Neural progenitor cell (in vitro differentiated cells): ENCODE measurements around the gene CPXM2. TPM values are rescaled to one million over a fixed set of nuclear protein-coding genes. Genes with fewer than 3 reads are reported as not detected.

Experiments used
- DNase-seq: peaks from one replicate; pipeline ENCODE4 v3.0.0-alpha.2; 2016; ENCODE audit warnings: low spot score
- H2AFZ ChIP-seq: fragments of 200-600 bp; sonication (generic); replicated peaks from 2 replicates; pipeline ENCODE4 v1.6.1; 2016; ENCODE audit warnings: antibody characterized with exemption
- H3F3A ChIP-seq: fragments of 200-600 bp; sonication (generic); 2 replicates; pipeline ENCODE4 v1.6.1; 2016; ENCODE audit warnings: antibody characterized with exemption, low read depth
- H3K27ac ChIP-seq: fragments of 200-600 bp; sonication (generic); 2 replicates; pipeline ENCODE4 v1.5.1; 2016; ENCODE audit warnings: mild to moderate bottlenecking
- H3K27me3 ChIP-seq: fragments of 200-600 bp; sonication (generic); 2 replicates; pipeline ENCODE4 v1.6.1; 2016; ENCODE audit warnings: mild to moderate bottlenecking, moderate library complexity
- H3K36me3 ChIP-seq: fragments of 200-600 bp; sonication (generic); 2 replicates; pipeline ENCODE4 v1.5.1; 2016
- H3K4me1 ChIP-seq: fragments of 200-600 bp; sonication (generic); 2 replicates; pipeline ENCODE4 v1.6.1; 2016; ENCODE audit warnings: mixed run types
- H3K4me2 ChIP-seq: fragments of 200-600 bp; sonication (generic); 2 replicates; pipeline ENCODE4 v1.6.1; 2016
- H3K4me3 ChIP-seq: fragments of 200-600 bp; sonication (generic); 2 replicates; pipeline ENCODE4 v1.5.1; 2016
- H3K79me2 ChIP-seq: fragments of 200-600 bp; sonication (generic); 2 replicates; pipeline ENCODE4 v1.6.1; 2016; ENCODE audit warnings: low read depth
- H3K9ac ChIP-seq: fragments of 200-600 bp; sonication (generic); 2 replicates; pipeline ENCODE4 v1.6.1; 2016
- H3K9me3 ChIP-seq: fragments of 200-600 bp; sonication (generic); 2 replicates; pipeline ENCODE4 v1.5.1; 2016; ENCODE audit warnings: low read depth
- H4K20me1 ChIP-seq: fragments of 200-600 bp; sonication (generic); 2 replicates; pipeline ENCODE4 v1.6.1; 2016; ENCODE audit warnings: low read depth
- H3K27ac Mint-ChIP-seq: 3 replicates; pipeline ENCODE4 v1.8.0; 2021; ENCODE audit warnings: mixed read lengths
- H3K27me3 Mint-ChIP-seq: 2 replicates; pipeline ENCODE4 v1.8.0; 2022; ENCODE audit warnings: low read depth, mild to moderate bottlenecking, inconsistent platforms, moderate library complexity, mixed read lengths; ENCODE audit not compliant: insufficient read depth
- H3K36me3 Mint-ChIP-seq: 3 replicates; pipeline ENCODE4 v1.8.0; 2021; ENCODE audit warnings: mixed read lengths
- H3K4me1 Mint-ChIP-seq: 3 replicates; pipeline ENCODE4 v1.8.0; 2021; ENCODE audit warnings: mixed read lengths
- H3K4me3 Mint-ChIP-seq: 3 replicates; pipeline ENCODE4 v1.8.0; 2021; ENCODE audit warnings: mild to moderate bottlenecking, moderate library complexity, mixed read lengths
- H3K9me3 Mint-ChIP-seq: 3 replicates; pipeline ENCODE4 v1.8.0; 2020; ENCODE audit warnings: mixed read lengths
- CTCF ChIP-seq: fragments of 200-600 bp; sonication (generic); IDR thresholded peaks from 2 replicates; pipeline ENCODE4 v1.5.1; 2017; ENCODE audit warnings: antibody characterized with exemption, mild to moderate bottlenecking
- EZH2 ChIP-seq: fragments of 200-600 bp; sonication (generic); IDR thresholded peaks from 2 replicates; pipeline ENCODE4 v1.6.1; 2017; ENCODE audit warnings: antibody characterized with exemption, mild to moderate bottlenecking, moderate library complexity
- EZH2phosphoT487 ChIP-seq: fragments of 200-600 bp; sonication (generic); IDR thresholded peaks from 2 replicates; pipeline ENCODE4 v1.6.1; 2017; ENCODE audit warnings: antibody characterized with exemption
- total RNA-seq: library from RNA; depleted of rRNA; stranded (reverse); fragments of >200 nt; gene quantifications from 2 replicates; pipeline ENCODE4 v1.2.3, GENCODE V29; 2015; ENCODE audit warnings: low replicate concordance

The CPXM2 gene
- total RNA-seq, 1 donor from 2014 or later: not detected

GRCh38 chr10:123908379-123908778 lies 16.8 kb upstream of the CPXM2 start:
- no peak for DNase-seq
- H3K4me3 ChIP-seq: no peak overlapping the region
- H2AFZ ChIP-seq: no peak overlapping the region
- H3F3A ChIP-seq: peaks cover 3% of the 10 kb centered on the region
- no peaks in the 10 kb centered on the region for H3K79me2 ChIP-seq
- peaks cover 19% of the 10 kb centered on the region for H3K4me1 ChIP-seq
- no peak overlapping the region for H3K27ac ChIP-seq
- no peaks in the 10 kb centered on the region for H3K9me3 Mint-ChIP-seq
- H3K27ac Mint-ChIP-seq: no peak overlapping the region
- peaks cover 21% of the 10 kb centered on the region for H3K27me3 Mint-ChIP-seq
- TF ChIP-seq CTCF: no peak
- no peak for TF ChIP-seq EZH2
- TF ChIP-seq EZH2phosphoT487: no peak
- H3K36me3 ChIP-seq: no peaks in the 10 kb centered on the region
- H3K36me3 Mint-ChIP-seq: no peaks in the 10 kb centered on the region
- no peak overlapping the region for H3K9ac ChIP-seq
- H3K4me2 ChIP-seq: no peak overlapping the region
- no peak overlapping the region for H3K4me3 Mint-ChIP-seq
- H3K4me1 Mint-ChIP-seq: peaks cover 14% of the 10 kb centered on the region
- H4K20me1 ChIP-seq: no peaks in the 10 kb centered on the region
- H3K9me3 ChIP-seq: no peaks in the 10 kb centered on the region
- peaks cover 8% of the 10 kb centered on the region for H3K27me3 ChIP-seq

- peaks cover 12% of the 10 kb centered on the region for H3K4me1 ChIP-seq
- Mint-ChIP-seq H3K4me1 (peaks cover 8% of the 10 kb centered on the region), H3K27me3 (peaks cover 21% of the 10 kb centered on the region), H3K4me3 (no peak overlapping the region), H3K27ac (no peak overlapping the region), H3K36me3 (no peaks in the 10 kb centered on the region), H3K9me3 (no peaks in the 10 kb centered on the region)
- H2AFZ ChIP-seq: no peak overlapping the region
- peaks cover 8% of the 10 kb centered on the region for H3K27me3 ChIP-seq
- no peak overlapping the region for H3K27ac ChIP-seq
- H3K9ac ChIP-seq: no peak overlapping the region
- no peaks in the 10 kb centered on the region for H3K9me3 ChIP-seq
- no peaks in the 10 kb centered on the region for H3K36me3 ChIP-seq
- no peak for TF ChIP-seq EZH2phosphoT487
- no peak for TF ChIP-seq CTCF
- no peak for TF ChIP-seq EZH2
- peak overlapping the region; percentile 27 for H3K4me2 ChIP-seq
- H3K79me2 ChIP-seq: no peaks in the 10 kb centered on the region
- peaks cover 3% of the 10 kb centered on the region for H3F3A ChIP-seq
- H3K4me3 ChIP-seq: no peak overlapping the region
- DNase-seq: no peak
- H4K20me1 ChIP-seq: no peaks in the 10 kb centered on the region
These were observed 15.5 kb upstream of the CPXM2 start for GRCh38 chr10:123906884-123907652.

GRCh38 chr10:123906296-123906695 lies 14.7 kb upstream of the CPXM2 start:
- peaks cover 5% of the 10 kb centered on the region for H3F3A ChIP-seq
- H3K9me3 ChIP-seq: no peaks in the 10 kb centered on the region
- no peak overlapping the region for H2AFZ ChIP-seq
- Mint-ChIP-seq H3K27me3 (peaks cover 21% of the 10 kb centered on the region), H3K4me1 (peaks cover 8% of the 10 kb centered on the region), H3K27ac (no peak overlapping the region), H3K9me3 (no peaks in the 10 kb centered on the region), H3K36me3 (no peaks in the 10 kb centered on the region), H3K4me3 (no peak overlapping the region)
- no peak overlapping the region for H3K27ac ChIP-seq
- peaks cover 12% of the 10 kb centered on the region for H3K4me1 ChIP-seq
- H3K4me3 ChIP-seq: no peak overlapping the region
- peaks cover 8% of the 10 kb centered on the region for H3K27me3 ChIP-seq
- no peaks in the 10 kb centered on the region for H3K79me2 ChIP-seq
- TF ChIP-seq CTCF (no peak), EZH2phosphoT487 (no peak), EZH2 (no peak)
- H3K9ac ChIP-seq: no peak overlapping the region
- H3K36me3 ChIP-seq: no peaks in the 10 kb centered on the region
- H4K20me1 ChIP-seq: no peaks in the 10 kb centered on the region
- no peak overlapping the region for H3K4me2 ChIP-seq
- no peak for DNase-seq
